OCI-LY1 (cell line): ENCODE results near the gene PRELID2.
"Not testable (repeated sequence)": the region's sequence is repeated elsewhere in the genome, so short reads cannot be mapped to it uniquely, and the experiment has no call there.

Source experiments
- H2AFZ ChIP-seq: fragments of 200-600 bp; sonication (generic), shearing (Covaris generic); 2 replicates; pipeline ENCODE4 v1.6.0; 2014; ENCODE audit warnings: antibody characterized with exemption, mild to moderate bottlenecking, low read length
- H3F3A ChIP-seq: fragments of 200-600 bp; sonication (generic), shearing (Covaris generic); 2 replicates; pipeline ENCODE4 v1.6.0; 2014; ENCODE audit warnings: mild to moderate bottlenecking, antibody characterized with exemption, low read length, moderate library complexity; ENCODE audit not compliant: insufficient read depth
- H3K27ac ChIP-seq: fragments of 200-600 bp; sonication (generic); 2 replicates; pipeline ENCODE4 v1.5.1; 2014; ENCODE audit warnings: low read length, mixed run types, mild to moderate bottlenecking, low read depth; ENCODE audit not compliant: poor library complexity, severe bottlenecking
- H3K27me3 ChIP-seq: fragments of 200-600 bp; sonication (generic); 2 replicates; pipeline ENCODE4 v1.6.0; 2014; ENCODE audit warnings: antibody characterized with exemption, mild to moderate bottlenecking, low read length, moderate library complexity; ENCODE audit not compliant: insufficient read depth
- H3K36me3 ChIP-seq: fragments of 200-600 bp; sonication (generic); 2 replicates; pipeline ENCODE4 v1.6.1; 2014; ENCODE audit warnings: mild to moderate bottlenecking, antibody characterized with exemption, low read length, moderate library complexity, mixed read lengths; ENCODE audit not compliant: insufficient read depth
- H3K4me1 ChIP-seq: fragments of 200-600 bp; sonication (generic); 2 replicates; pipeline ENCODE4 v1.5.1; 2014; ENCODE audit warnings: mild to moderate bottlenecking, low read length, moderate library complexity; ENCODE audit not compliant: insufficient read depth, severe bottlenecking
- H3K4me2 ChIP-seq: fragments of 200-600 bp; sonication (generic), shearing (Covaris generic); 2 replicates; pipeline ENCODE4 v1.6.1; 2014; ENCODE audit warnings: low read length
- H3K4me3 ChIP-seq: fragments of 200-600 bp; sonication (generic); 2 replicates; pipeline ENCODE4 v1.5.1; 2014; ENCODE audit warnings: low read length, low read depth, mild to moderate bottlenecking, mixed read lengths; ENCODE audit not compliant: poor library complexity, severe bottlenecking
- H3K79me2 ChIP-seq: fragments of 200-600 bp; shearing (Covaris generic); 2 replicates; pipeline ENCODE4 v1.6.1; 2016; ENCODE audit warnings: mixed run types, low read length, mixed read lengths; ENCODE audit not compliant: insufficient read depth
- H3K9ac ChIP-seq: fragments of 200-600 bp; sonication (generic), shearing (Covaris generic); 2 replicates; pipeline ENCODE4 v1.6.1; 2014; ENCODE audit warnings: mild to moderate bottlenecking, low read length, mixed read lengths
- H3K9me2 ChIP-seq: fragments of 200-600 bp; sonication (generic), shearing (Covaris generic); 2 replicates; pipeline ENCODE4 v1.6.1; 2014; ENCODE audit warnings: low read depth, mild to moderate bottlenecking, low read length, mixed read lengths
- H3K9me3 ChIP-seq: fragments of 200-600 bp; shearing (Covaris generic); 2 replicates; pipeline ENCODE4 v1.6.1; 2014; ENCODE audit warnings: low read length, mixed read lengths
- H4K20me1 ChIP-seq: fragments of 200-600 bp; sonication (generic), shearing (Covaris generic); 2 replicates; pipeline ENCODE4 v1.6.0; 2016; ENCODE audit warnings: mild to moderate bottlenecking, low read length; ENCODE audit not compliant: insufficient read depth
- CTCF ChIP-seq: fragments of 200-600 bp; sonication (generic), shearing (Covaris generic); IDR thresholded peaks from 2 replicates; pipeline ENCODE4 v1.5.1; 2017; ENCODE audit warnings: mild to moderate bottlenecking, antibody characterized with exemption, low read length, moderate library complexity, mixed read lengths
- EZH2 ChIP-seq: fragments of 200-600 bp; sonication (generic), shearing (Covaris generic); IDR thresholded peaks from 2 replicates; pipeline ENCODE4 v1.8.0; 2017; ENCODE audit warnings: borderline replicate concordance, mixed run types, mild to moderate bottlenecking, antibody characterized with exemption, low read length, moderate library complexity, mixed read lengths

PRELID2 gene

GRCh38 chr5:145872486-145872885 is 37.3 kb upstream of the PRELID2 start:
- Histone ChIP-seq H3K27ac (no peak overlapping the region), H3K4me3 (no peak overlapping the region), H3K9ac (no peak overlapping the region), H3K36me3 (no peaks in the 10 kb centered on the region), H3F3A (no peaks in the 10 kb centered on the region), H3K4me1 (no peaks in the 10 kb centered on the region), H3K9me2 (no peaks in the 10 kb centered on the region), H2AFZ (no peak overlapping the region), H4K20me1 (no peaks in the 10 kb centered on the region), H3K79me2 (no peaks in the 10 kb centered on the region), H3K27me3 (no peaks in the 10 kb centered on the region), H3K9me3 (no peaks in the 10 kb centered on the region), H3K4me2 (no peak overlapping the region)
- TF ChIP-seq CTCF = no peak
- TF ChIP-seq EZH2 = no peak

- Histone ChIP-seq H3K4me2 (no peak overlapping the region), H3K4me1 (no peaks in the 10 kb centered on the region), H3K9ac (no peak overlapping the region), H3K9me2 (no peaks in the 10 kb centered on the region), H3K9me3 (no peaks in the 10 kb centered on the region), H3K27ac (no peak overlapping the region), H2AFZ (no peak overlapping the region), H3F3A (no peaks in the 10 kb centered on the region), H3K4me3 (no peak overlapping the region), H4K20me1 (no peaks in the 10 kb centered on the region), H3K27me3 (no peaks in the 10 kb centered on the region), H3K79me2 (no peaks in the 10 kb centered on the region), H3K36me3 (no peaks in the 10 kb centered on the region)
- TF ChIP-seq EZH2 = no peak
- no peak for TF ChIP-seq CTCF
These were observed 34.6 kb upstream of the PRELID2 start for GRCh38 chr5:145869753-145870152.

- no peaks in the 10 kb centered on the region for H4K20me1 ChIP-seq
These were observed 32.7 kb upstream of the PRELID2 start for GRCh38 chr5:145867806-145868205.

GRCh38 chr5:145864432-145864831 is 29.3 kb upstream of the PRELID2 start:
- H3K9ac ChIP-seq, H3K4me3 ChIP-seq, H3K9me3 ChIP-seq, H3K79me2 ChIP-seq, H3K4me1 ChIP-seq, H3F3A ChIP-seq, H3K9me2 ChIP-seq, H4K20me1 ChIP-seq, H3K27me3 ChIP-seq, H3K27ac ChIP-seq, H3K4me2 ChIP-seq, H3K36me3 ChIP-seq, H2AFZ ChIP-seq: not testable (repeated sequence)

More at GRCh38 chr5:145867806-145868205, 32.7 kb upstream of the PRELID2 start:
- H2AFZ ChIP-seq = no peak overlapping the region
- H3K9me3 ChIP-seq = no peaks in the 10 kb centered on the region
- no peak overlapping the region for H3K9ac ChIP-seq
- no peaks in the 10 kb centered on the region for H3K36me3 ChIP-seq
- H3K9me2 ChIP-seq = no peaks in the 10 kb centered on the region
- TF ChIP-seq EZH2 (no peak), CTCF (no peak)
- no peaks in the 10 kb centered on the region for H3K79me2 ChIP-seq
- no peaks in the 10 kb centered on the region for H3K4me1 ChIP-seq
- H3K27me3 ChIP-seq = no peaks in the 10 kb centered on the region
- no peak overlapping the region for H3K27ac ChIP-seq
- no peak overlapping the region for H3K4me3 ChIP-seq
- H3K4me2 ChIP-seq = no peak overlapping the region
- no peaks in the 10 kb centered on the region for H3F3A ChIP-seq
